HG03280 (cell line): ENCODE data around the gene RHOXF1.
"Not testable (repeated sequence)": the region's sequence is repeated elsewhere in the genome, so short reads cannot be mapped to it uniquely, and the experiment has no call there.

Source experiments
- ATAC-seq: cut with Tn5 transposase; IDR thresholded peaks from one replicate; pipeline ENCODE4 v1.9.1; 2021; ENCODE audit warnings: mild to moderate bottlenecking, moderate library complexity; ENCODE audit not compliant: unreplicated experiment

The RHOXF1 gene

DNA sequence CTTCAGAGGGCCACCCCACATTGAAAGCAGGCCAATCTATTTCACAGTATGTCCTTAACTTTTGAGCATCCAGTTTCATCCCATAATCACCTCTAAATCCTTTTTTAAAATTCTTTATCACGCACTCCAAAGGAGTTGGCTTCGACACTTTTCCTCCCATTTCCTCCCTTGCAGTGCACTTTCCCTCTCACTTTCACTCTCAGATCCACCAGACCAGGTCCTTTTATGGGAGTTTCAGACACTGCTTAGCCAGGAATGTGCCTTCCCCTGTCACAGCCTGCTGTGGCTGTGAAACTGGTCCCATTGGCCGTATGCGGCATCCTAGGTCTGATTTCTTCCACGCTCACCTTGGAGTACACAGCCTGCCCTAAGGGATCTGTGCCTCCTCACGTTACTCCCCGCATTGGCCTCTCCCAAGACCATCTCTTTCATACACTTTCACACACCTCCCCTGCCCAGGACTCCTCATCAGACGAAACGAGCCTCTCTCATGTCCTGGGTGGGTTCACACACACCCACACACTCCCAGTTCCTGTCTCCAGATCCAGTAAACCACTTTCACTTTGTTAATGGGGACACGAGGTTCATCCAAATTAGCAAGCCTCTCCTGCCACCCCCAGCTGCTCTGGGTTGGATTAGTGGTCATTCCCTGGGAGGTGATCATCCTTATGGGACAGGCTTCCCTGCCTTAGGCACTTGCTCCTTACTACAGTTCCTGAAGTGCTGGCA, 28.3 kb downstream of the RHOXF1 start:
- no peak for ATAC-seq

DNA sequence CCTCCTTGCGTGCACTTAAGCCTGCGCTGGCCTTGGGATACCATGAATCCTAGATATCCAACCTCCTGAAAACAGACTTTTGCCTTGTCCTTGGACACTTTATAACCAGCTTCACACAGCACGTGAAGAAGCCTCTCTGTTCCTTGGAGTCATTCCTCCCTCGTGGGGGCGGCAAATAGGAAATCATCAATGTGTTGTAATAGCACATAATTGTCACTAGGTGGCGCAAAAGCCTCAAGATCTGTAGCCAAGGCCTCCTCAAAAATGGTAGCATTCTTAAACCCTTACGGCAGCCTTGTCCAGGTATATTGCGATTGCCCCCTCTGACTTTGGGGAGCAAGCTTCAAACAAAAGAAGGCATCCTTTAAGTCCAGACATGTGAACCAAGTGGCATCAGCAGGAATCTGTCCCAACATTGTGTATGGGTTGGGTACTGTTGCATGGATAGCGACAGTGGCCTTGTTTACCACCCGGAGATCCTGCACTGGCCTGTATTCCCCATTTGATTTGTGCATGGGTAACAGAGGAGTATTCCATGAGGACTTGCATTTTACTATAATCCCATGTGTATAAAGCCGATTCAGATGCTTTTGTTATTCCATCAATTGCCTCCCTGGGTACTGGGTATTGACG, 30.0 kb downstream of the RHOXF1 start:
- ATAC-seq = not testable (repeated sequence)

DNA sequence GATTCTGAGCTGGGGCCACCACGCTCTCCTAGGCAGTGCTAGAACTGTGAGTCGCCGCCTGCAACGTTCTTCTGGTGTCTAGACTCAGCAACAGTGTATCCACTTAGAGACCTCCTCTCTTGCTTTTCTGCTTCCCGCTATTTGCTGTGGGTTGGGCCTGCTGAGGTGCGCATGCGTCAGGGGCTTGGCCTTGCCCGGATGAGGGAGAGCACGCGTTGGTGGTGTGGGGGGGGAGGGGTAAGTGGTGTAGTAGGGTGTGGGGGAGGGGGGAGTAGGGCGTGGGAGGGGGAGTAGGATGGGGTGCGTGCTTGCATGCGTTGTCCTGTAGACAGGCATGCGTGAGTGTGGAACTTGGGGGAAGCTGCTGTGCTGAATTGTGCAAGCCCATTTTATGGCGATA, 38.1 kb downstream of the RHOXF1 start, which contains the start of gene RHOXF2B:
Gene RHOXF2B, minus strand, starts transcription at position 101 of the 400 bp plus-strand sequence. CDS start 138 bp downstream, outside the sequence.
- ATAC-seq = not testable (repeated sequence)

DNA sequence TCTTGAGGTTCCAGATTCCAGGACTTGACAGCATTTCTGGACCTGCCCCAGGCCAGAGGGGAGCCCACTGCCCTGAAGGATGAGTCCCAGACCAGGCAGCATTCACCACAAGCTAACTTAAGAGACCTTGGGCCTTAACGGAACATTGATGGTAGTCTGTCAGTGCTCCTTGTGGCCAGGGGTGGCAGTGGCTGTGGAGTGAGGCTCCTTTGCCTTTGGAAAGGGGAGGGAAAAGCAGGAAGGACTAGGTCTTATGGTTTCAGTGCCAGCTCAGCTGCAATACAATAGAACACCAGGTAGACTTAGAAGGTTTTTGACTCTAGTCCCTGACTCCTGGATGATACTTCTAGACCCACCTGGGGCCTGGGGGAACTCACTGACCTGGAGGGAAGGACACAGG, 49.5 kb downstream of the RHOXF1 start:
- not testable (repeated sequence) for ATAC-seq
